ENCODE data around the gene IL1RL1. TPM values are rescaled to one million over a fixed set of nuclear protein-coding genes. Genes with fewer than 3 reads are reported as not detected.

IL1RL1 gene
- polyA plus RNA-seq, 1 of the 3 experiments (the other 2 are of a cell fraction): not detected

GRCh38 chr2:102269200-102269524, 42.2 kb upstream of the IL1RL1 start:
- Histone ChIP-seq H3K4me2 (no peak overlapping the region), H3K4me3 (ENCODE audit: low read depth in 2 of 2, low read length in 1 of 2) (no peak overlapping the region), H4K20me1 (ENCODE audit: insufficient read depth) (no peaks in the 10 kb centered on the region), H3K27ac (ENCODE audit: low read depth in 2 of 2, low read length in 1 of 2) (no peak overlapping the region), H3K27me3 (ENCODE audit: insufficient read depth) (peaks cover 36% of the 10 kb centered on the region; the same call in 1 of the 2 replicates), H3K79me2 (ENCODE audit: insufficient read depth) (no peaks in the 10 kb centered on the region), H3K9me3 (no peaks in the 10 kb centered on the region), H3K9me2 (no peaks in the 10 kb centered on the region), H3F3A (replicated peaks; ENCODE audit: insufficient read depth) (no peaks in the 10 kb centered on the region), H3K36me3 (replicated peaks in 1 of 2; ENCODE audit: control insufficient read depth in 1 of 2, insufficient read depth in 2 of 2, low read length in 1 of 2) (no peaks in the 10 kb centered on the region), H3K9ac (no peak overlapping the region), H2AFZ (ENCODE audit: low read depth) (no peak overlapping the region), H3K4me1 (ENCODE audit: control insufficient read depth in 1 of 2, insufficient read depth in 2 of 2, low read depth in 1 of 2, low read length in 1 of 2) (no peaks in the 10 kb centered on the region)
- WGBS (ENCODE audit: low lambda C conversion rate): 5% methylated on average over 4 of the region's 4 CpGs
- POLR2A ChIA-PET: no interaction called here
- CTCF ChIA-PET: no interaction called here
- TF ChIP-seq IRF3 (IDR thresholded peaks at IDR 0.05; ENCODE audit: low read depth, low read length) (no peak), TEAD4 (IDR thresholded peaks at IDR 0.05; ENCODE audit: borderline replicate concordance, insufficient read depth) (no peak), REST (IDR thresholded peaks at IDR 0.05; ENCODE audit: low read depth, low read length) (no peak), EZH2phosphoT487 (IDR thresholded peaks at IDR 0.05; ENCODE audit: borderline replicate concordance, low read depth) (no peak)
- no peak for DNase-seq

- Histone ChIP-seq H3K27me3 (ENCODE audit: insufficient read depth) (peaks cover 31% of the 10 kb centered on the region; the same call in 1 of the 2 replicates), H3K9me2 (no peaks in the 10 kb centered on the region), H3F3A (replicated peaks; ENCODE audit: insufficient read depth) (no peaks in the 10 kb centered on the region), H3K36me3 (replicated peaks in 1 of 2; ENCODE audit: control insufficient read depth in 1 of 2, insufficient read depth in 2 of 2, low read length in 1 of 2) (no peaks in the 10 kb centered on the region), H3K4me1 (ENCODE audit: control insufficient read depth in 1 of 2, insufficient read depth in 2 of 2, low read depth in 1 of 2, low read length in 1 of 2) (no peaks in the 10 kb centered on the region), H3K27ac (ENCODE audit: low read depth in 2 of 2, low read length in 1 of 2) (no peak overlapping the region), H3K9me3 (no peaks in the 10 kb centered on the region), H3K4me2 (no peak overlapping the region), H4K20me1 (ENCODE audit: insufficient read depth) (no peaks in the 10 kb centered on the region), H3K4me3 (ENCODE audit: low read depth in 2 of 2, low read length in 1 of 2) (no peak overlapping the region), H3K79me2 (ENCODE audit: insufficient read depth) (no peaks in the 10 kb centered on the region), H2AFZ (ENCODE audit: low read depth) (no peak overlapping the region), H3K9ac (no peak overlapping the region)
- 9% methylated on average over 5 of the region's 5 CpGs for WGBS (ENCODE audit: low lambda C conversion rate)
- ChIA-PET CTCF (no interaction called here), POLR2A (no interaction called here)
- TF ChIP-seq FOXM1 (IDR thresholded peaks at IDR 0.05; ENCODE audit: low read depth) (no peak), SMC3 (IDR thresholded peaks at IDR 0.05; ENCODE audit: low read depth, low read length) (no peak), SIN3A (IDR thresholded peaks at IDR 0.05; ENCODE audit: borderline replicate concordance, low read depth, low read length) (no peak), RXRA (IDR thresholded peaks at IDR 0.05; ENCODE audit: borderline replicate concordance, low read depth) (no peak), USF2 (IDR thresholded peaks at IDR 0.05; ENCODE audit: borderline replicate concordance, low read depth, low read length) (no peak), YY1 (IDR thresholded peaks at IDR 0.05; ENCODE audit: low read depth) (no peak), GABPA (IDR thresholded peaks at IDR 0.05; ENCODE audit: low read depth) (no peak), MAX (IDR thresholded peaks at IDR 0.05; ENCODE audit: low read depth) (no peak)
- DNase-seq: no peak
These were observed 39.5 kb upstream of the IL1RL1 start for GRCh38 chr2:102271844-102272243.

Data from SK-N-SH (cell line).